Parathyroid adenoma (tissue), 2 donors: ENCODE data around the gene ANKLE1.

Experiments used
- H2AFZ ChIP-seq: fragments of 300-600 bp; sonication (generic); one replicate; pipeline ENCODE4 v1.7.0; 2017; ENCODE audit warnings: antibody characterized with exemption, mild to moderate bottlenecking
- H3K27ac ChIP-seq: fragments of 300-600 bp; sonication (generic); one replicate; pipeline ENCODE4 v1.7.0; 2017
- H3K27me3 ChIP-seq: fragments of 300-600 bp; sonication (generic); one replicate; pipeline ENCODE4 v1.7.0; 2017; ENCODE audit warnings: low read length; ENCODE audit not compliant: control insufficient read depth, insufficient read depth
- H3K36me3 ChIP-seq: fragments of 300-600 bp; sonication (generic); one replicate; pipeline ENCODE4 v1.7.0; 2017; ENCODE audit warnings: low read length; ENCODE audit not compliant: control insufficient read depth, insufficient read depth
- H3K4me1 ChIP-seq: fragments of 300-600 bp; sonication (generic); one replicate; pipeline ENCODE4 v1.7.0; 2017; ENCODE audit warnings: control low read depth
- H3K4me2 ChIP-seq: fragments of 300-600 bp; sonication (generic); one replicate; pipeline ENCODE4 v1.7.0; 2017; ENCODE audit warnings: low read length
- H3K4me3 ChIP-seq: fragments of 300-600 bp; sonication (generic); one replicate; pipeline ENCODE4 v1.7.0; 2017; ENCODE audit warnings: low read depth, low read length
- H3K79me2 ChIP-seq: fragments of 300-600 bp; sonication (generic); one replicate; pipeline ENCODE4 v1.7.0; 2017; ENCODE audit warnings: control low read depth
- H3K9ac ChIP-seq: fragments of 300-600 bp; sonication (generic); one replicate; pipeline ENCODE4 v1.7.0; 2017; ENCODE audit warnings: mild to moderate bottlenecking
- H3K9me3 ChIP-seq: fragments of 300-600 bp; sonication (generic); one replicate; pipeline ENCODE4 v1.7.0; 2017; ENCODE audit warnings: low read length; ENCODE audit not compliant: control insufficient read depth
- CTCF ChIP-seq: fragments of 300-600 bp; sonication (generic); IDR thresholded peaks from one replicate; pipeline ENCODE4 v1.7.0; 2017; ENCODE audit warnings: antibody characterized with exemption, mild to moderate bottlenecking
- donor health status: primary hyperparathyroidism.

Gene ANKLE1

DNA sequence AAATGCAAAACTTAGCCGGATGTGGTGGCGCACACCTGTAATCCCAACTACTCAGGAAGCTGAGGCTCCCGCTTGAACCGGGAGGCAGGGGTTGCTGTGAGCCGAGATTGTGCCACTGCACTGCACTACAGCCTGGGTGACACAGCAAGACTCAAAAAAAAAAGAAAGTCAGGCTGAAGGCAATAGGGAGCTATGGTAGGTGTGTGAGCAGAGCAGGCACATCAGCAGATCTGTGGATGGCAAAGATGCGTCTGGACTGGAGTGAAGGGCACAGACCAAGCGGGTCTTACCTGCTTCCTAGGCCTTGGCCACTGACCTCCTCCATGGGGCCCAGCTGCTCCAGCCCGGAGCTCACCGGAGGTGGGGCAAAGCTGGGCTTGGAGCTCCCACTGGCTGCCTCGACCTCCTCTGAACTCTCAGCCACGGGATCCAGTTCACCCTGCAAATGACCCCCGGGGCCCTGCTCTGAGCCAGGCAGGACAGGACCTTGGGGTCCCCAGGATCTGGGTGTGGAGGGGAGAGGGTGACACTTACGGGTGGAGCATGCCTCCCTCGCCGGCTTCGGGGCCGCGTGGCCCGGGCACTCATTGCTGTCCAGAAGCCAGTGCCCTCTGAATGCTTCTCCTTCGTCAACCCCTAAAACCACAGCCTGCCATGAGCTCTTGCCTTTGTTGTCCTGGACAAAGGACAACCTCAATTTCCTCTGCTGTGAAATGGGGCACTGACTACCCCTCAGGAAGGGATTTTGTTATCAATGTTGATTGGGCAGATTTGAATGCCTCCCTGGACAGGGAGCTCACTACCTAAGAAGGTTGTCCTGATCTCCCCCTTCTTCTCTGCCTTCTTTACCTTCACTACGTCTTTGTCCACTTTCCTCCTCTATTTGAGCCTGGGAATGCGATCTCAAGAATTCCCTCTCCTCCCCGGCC lies 17.7 kb upstream of the ANKLE1 start:
- Histone ChIP-seq H3K27me3 (no peaks in the 10 kb centered on the region), H3K4me2 (no peak overlapping the region), H3K4me1 (peaks cover 5% of the 10 kb centered on the region), H2AFZ (no peak overlapping the region), H3K36me3 (no peaks in the 10 kb centered on the region), H3K79me2 (no peaks in the 10 kb centered on the region), H3K27ac (peak overlapping the region; percentile 49), H3K4me3 (no peak overlapping the region), H3K9me3 (no peaks in the 10 kb centered on the region), H3K9ac (no peak overlapping the region)
- TF ChIP-seq CTCF = no peak

- Histone ChIP-seq H3K9me3 (no peaks in the 10 kb centered on the region), H3K4me3 (no peak within 1 kb of the TSS), H3K36me3 (no peaks in the 10 kb centered on the region), H3K79me2 (no peaks in the 10 kb centered on the region), H3K4me1 (peaks cover 5% of the 10 kb centered on the region), H3K27me3 (no peaks in the 10 kb centered on the region), H3K9ac (no peak within 1 kb of the TSS), H3K4me2 (no peak within 1 kb of the TSS), H3K27ac (peak within 1 kb of the TSS; percentile 49), H2AFZ (no peak within 1 kb of the TSS)
- no peak for TF ChIP-seq CTCF
These were observed 17.1 kb upstream of the ANKLE1 start, which contains the start of gene USHBP1 for GRCh38 chr19:17264641-17264979. Gene USHBP1, minus strand, starts transcription at chr19:17264745. Its CDS starts 446 bp downstream, at chr19:17264299.

GRCh38 chr19:17266026-17266425 lies 15.7 kb upstream of the ANKLE1 start:
- Histone ChIP-seq H3K4me3 (no peak overlapping the region), H3K79me2 (no peaks in the 10 kb centered on the region), H2AFZ (no peak overlapping the region), H3K4me2 (no peak overlapping the region), H3K36me3 (no peaks in the 10 kb centered on the region), H3K4me1 (peaks cover 5% of the 10 kb centered on the region), H3K9ac (no peak overlapping the region), H3K9me3 (no peaks in the 10 kb centered on the region), H3K27ac (no peak overlapping the region), H3K27me3 (no peaks in the 10 kb centered on the region)
- TF ChIP-seq CTCF = no peak

GRCh38 chr19:17266589-17266974 lies 15.1 kb upstream of the ANKLE1 start:
- TF ChIP-seq CTCF = no peak
- Histone ChIP-seq H3K27ac (no peak overlapping the region), H3K4me3 (peak overlapping the region; percentile 13), H3K36me3 (no peaks in the 10 kb centered on the region), H3K79me2 (no peaks in the 10 kb centered on the region), H2AFZ (no peak overlapping the region), H3K27me3 (no peaks in the 10 kb centered on the region), H3K9ac (no peak overlapping the region), H3K9me3 (no peaks in the 10 kb centered on the region), H3K4me1 (peaks cover 5% of the 10 kb centered on the region), H3K4me2 (no peak overlapping the region)
